Raji (cell line): Measurements from ENCODE around the gene MMD.

Experiments
- POLR2A ChIP-seq: IDR thresholded peaks from 2 replicates; pipeline ENCODE4 v1.6.1; 2011; ENCODE audit warnings: low read depth, low read length, control low read depth; ENCODE audit not compliant: insufficient read depth

MMD gene

DNA sequence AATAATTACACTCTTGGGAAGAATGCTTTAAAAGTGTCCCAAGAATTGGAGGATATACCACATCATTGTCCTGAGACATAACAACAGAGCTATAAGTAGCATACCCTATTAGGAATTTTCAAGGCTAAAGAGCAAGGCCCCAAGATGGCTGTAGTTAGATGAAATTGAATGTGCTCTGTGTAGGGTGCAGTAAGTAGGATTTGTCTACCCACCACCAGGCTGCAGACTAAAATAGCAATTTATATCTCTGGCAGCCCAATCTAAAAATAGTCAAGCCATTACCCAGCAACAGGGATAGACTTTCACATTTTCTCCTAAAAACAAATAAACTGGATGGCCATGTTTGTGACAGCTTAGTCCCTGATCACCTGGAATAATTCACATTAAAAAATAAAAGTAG is 5.6 kb downstream of the MMD start:
- TF ChIP-seq POLR2A: no peak

DNA sequence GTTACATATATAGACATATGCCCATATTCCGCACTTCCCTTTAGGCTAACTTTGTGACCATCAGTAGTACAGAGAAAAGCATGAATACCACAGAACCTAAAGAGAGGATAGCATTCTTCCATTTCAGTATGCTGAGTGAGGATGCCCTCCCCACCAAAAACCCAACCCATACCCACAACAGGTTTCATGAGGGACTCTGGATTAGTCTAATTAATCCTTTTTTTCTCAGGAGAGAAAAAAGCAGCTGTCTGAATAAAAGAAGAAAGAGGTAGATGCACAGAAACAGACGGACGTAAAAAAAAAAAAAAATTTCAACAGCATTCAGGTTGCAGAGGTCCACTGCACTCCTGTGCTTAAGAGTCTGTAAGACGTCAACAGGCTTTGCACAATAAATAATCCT is 6.7 kb downstream of the MMD start:
- no peak for TF ChIP-seq POLR2A

DNA sequence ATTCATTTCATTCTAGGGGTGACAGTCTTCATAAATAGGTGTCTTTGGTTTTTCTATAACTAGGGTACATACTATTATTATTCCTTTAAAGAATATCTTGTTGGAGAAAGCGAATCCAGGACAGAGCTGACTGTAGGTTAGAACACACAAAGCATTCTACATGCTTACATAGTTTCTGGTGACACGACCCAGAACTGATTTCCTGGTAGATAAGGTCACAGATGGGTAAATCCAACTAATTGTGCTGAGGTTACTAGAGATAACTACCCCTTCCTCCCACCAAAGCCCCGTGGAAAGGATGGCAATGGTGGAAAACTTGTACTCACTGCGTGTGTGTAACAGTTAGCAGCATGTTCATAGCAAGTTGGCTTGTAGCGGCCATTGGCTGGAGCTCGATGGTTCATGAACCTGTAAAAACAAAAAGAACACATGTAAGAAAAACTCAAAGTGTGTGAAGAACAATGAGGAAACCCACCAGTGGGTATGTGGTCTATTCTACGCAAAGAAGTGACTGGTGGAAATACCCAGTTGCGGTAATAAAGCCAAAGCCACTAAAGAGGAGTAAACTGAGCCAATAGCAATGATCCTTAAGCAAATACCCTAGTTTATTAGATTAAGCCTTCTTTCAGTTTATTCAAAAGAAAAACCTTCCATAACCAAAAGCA is 7.7 kb downstream of the MMD start:
- TF ChIP-seq POLR2A: no peak

DNA sequence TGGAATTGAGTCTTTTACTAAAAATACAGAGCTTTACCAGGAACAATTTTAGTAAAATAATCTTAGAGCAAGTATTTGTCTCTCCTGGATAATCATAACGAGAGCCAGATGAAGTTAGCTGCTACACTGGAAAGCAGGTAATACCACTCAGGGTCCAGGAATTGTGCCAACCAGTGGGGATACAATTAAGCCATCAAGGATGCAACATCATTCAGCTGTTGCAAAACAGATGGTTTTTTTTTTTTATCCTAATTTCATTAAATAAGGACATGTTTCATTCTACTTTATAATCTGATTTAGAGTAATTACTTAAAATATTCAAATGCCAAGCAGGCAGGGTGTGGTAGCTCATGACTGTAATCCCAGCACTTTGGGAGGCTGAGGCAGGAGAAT is 10.2 kb downstream of the MMD start:
- no peak for TF ChIP-seq POLR2A

DNA sequence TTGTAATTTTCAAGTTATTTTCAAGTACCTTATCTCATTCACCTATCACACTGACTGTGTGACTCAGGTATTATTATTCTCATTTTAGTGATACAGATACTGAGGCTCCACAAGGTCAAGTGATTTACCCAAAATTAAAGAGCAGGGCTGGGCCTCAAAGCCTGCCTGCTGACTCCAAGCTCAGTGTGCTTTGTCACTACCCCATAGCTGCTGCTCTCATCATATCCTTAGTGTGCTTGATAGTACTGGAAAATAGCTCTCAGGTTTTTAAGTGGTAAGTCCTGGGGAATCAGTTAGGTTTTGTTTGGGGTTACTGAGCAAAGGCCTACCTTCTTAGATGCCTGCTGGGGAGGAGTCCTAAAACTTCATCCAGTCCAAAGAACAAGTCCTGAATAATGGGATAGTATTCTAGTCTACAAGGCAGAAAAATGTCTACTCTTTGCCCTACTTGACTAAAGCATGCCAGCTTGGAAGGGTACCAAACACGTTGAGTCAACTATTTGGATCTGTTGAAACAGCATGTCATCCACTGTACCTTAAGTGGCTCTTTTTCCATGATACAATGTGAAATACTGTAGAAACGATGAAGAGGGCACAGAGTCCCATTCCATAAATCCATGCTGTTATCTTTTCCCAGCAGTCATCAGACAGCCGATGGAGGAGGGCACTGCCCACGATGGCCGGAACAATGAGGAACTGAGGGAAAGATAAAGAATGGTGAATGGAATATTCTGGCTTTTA is 10.7 kb downstream of the MMD start:
- no peak for TF ChIP-seq POLR2A

DNA sequence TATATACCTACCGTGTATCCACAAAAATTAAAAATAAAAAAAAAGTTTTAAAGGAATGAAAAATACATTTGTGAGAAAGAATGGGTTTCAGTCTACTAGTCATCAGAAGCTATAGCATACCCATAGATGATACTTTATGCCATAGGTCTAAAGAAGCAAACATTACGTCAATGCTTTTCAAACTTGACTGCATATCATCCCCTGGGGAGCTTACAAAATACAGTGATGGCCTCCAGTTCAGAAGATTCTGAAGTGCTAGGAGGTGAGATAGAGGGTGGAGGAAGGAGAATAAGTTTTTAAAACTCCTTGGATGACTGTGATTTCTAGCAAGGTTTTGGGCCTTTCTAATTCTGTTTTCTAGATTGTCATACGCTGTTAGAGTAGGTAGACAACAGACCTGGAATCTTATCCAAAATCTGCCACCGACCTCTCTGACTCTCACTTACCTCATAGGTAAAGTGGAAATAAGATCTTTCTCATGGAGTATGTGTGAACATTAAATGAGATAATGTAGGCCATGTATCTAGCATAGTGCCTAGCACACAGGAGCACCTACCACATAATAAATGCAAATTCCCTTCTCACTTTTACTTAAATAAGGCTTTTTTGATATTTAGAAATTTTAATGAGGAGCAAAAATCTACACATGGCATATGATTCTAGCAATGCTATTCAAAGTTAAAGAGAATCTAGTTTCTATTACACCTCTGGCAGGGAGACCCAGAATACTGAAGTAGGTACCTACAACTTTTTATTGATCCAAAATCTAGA is 12.4 kb downstream of the MMD start:
- TF ChIP-seq POLR2A: no peak

DNA sequence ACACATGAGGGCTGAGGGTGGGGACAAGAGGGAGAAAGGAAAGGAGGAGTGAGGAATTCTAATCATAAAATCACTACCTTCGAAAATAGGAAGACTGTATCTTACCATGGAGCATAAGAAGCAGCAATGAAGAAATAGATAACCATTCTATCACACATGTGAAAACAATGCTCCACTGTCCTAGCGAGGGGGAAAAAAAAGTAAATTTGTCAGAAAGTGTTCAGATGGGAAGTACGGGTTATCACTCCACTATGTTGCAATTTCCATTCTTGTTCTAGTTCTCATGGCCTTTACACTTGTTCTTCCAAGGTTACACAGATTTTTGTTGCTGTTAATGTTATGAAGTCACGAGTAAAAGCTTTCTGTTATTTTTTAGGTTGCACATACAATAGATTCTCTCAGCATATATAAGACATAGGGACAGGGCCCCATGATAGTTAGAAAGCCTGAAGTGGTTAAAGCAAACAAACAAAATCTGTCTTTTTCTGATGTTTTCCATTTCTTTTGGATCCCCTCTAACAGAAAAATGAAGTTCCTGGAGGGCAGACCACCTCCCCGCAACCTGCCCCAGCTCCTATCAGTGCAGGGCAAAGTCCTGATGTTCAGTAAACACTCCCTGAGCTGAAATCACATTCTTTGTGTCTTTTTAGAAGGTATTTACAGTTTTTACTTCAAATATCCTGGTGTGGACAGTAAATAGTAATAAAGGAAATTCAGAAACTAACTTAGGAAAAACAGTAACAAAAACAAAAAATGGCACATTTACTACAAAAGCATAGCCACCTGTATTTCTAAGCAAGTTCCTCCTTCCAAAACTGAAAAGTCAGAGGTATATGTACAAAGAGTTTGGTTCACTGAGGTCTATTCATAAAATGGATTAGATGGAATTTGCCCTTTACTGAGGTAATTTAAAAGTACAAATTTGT is 13.7 kb downstream of the MMD start:
- TF ChIP-seq POLR2A: no peak

DNA sequence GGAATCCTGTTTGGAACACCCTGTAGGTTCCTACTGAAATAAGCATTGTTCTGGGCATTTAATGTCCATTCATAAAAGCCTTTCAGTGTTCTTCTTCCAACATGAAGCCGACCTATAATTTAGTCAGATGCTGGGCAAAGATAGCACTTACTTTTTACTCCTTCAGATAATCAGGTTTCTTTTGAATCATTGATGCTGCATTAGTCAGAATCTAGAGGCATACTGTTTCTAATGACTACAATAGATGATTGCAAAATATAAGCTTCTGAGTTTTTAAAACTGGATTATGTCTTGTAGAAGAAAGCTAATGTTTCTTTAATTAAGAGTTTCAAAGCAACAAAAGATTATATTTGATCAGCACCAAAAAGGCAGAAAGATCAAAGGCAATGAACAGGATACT is 16.0 kb downstream of the MMD start:
- TF ChIP-seq POLR2A: no peak

DNA sequence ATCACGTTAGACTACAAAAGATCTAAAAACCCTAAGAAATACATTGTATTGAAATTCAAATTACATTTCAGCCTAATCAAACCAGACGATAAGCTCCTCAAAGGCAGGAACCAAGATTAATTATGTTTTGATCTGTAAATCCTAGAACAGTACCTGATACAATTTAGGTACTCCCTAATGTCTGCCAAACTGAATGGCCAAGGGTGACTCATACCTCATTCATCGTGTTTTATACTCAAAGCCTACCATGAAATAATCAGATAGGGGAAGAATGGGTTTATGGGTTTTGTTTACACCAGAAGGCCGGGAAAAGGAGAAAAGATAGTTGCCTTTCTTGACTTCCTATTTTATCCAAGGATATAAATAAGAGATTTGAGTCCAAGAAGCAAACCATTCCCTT is 19.3 kb downstream of the MMD start:
- TF ChIP-seq POLR2A: no peak

DNA sequence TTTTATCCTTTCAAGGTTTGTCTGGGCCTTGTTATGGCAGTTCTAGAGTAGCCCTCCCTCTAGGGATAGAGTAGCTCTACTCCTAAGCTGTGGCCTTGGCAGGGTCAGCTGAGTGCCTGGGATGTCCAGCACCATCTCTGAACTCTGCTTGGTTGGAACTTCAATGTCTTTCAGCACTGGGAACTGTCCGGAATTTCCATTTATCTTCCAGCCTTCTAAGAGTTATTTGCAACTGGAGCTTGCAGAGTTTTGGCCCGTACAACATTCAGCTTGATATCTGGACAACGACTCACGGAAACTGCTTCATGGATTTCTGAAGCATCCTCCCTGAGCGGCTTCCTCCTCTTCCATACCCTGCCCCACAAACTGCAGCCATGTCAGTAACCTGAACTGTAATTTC is 22.9 kb downstream of the MMD start:
- TF ChIP-seq POLR2A: no peak

DNA sequence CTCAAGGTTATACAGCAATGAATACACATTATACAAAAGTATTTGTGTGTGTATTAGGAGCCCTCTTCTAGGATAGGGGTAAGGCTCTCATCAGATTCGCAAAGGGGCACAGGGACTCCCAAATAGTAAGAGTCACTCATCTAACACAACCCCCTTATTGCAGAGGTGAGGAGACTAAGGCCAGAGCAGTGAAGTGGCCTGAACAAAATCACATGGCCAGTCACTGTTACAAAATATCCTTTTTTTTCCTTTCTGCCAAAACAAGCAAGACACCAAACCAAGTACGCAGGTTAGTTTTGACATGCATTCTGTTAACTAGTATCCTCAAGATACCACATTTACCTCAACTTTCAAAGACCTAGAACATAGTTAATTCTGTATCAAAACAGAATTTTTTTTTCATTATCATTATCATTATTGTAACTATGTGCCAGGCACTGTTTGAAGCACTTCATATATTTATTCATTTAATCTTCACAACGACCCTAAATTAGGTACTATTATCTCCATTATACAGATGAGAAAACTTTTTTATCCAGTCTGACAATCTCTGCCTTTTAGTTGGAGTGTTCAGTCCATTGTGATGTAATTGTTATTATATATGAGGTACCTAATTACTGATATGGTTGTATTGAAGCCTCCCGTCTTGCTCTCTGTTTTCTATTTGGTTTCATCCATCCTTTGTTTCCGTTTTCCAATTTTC is 25.7 kb downstream of the MMD start:
- no peak for TF ChIP-seq POLR2A

DNA sequence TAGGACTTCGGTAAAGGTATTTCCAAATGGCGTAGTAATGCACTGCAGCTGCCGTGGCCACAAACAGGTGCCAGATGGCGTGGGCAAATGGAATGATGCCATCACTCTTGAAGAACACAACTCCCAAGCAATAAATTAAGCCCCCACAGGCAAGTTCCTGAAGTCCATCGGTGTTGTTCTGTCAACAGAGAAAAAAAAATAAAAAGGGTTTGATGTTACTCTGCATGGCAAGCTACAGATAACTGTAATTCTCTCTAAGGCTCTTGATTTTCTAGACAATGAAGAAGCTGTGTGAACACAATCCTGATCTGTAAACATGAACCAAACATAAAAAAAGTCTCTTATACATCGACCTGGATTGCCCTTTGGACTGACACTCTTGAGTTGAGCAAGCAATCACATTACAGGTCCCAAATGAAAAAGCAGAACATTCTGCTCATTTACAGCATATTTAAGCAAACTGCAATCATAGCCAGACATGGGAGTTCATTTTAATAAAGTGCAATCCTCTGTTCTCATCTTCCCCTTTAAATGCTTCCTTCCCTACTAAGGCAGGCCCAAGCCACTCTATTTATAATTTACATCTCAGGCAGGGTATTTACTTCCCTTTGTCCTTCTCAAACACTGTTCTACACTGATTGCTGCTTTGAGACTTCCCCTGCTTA is 27.1 kb downstream of the MMD start:
- no peak for TF ChIP-seq POLR2A

DNA sequence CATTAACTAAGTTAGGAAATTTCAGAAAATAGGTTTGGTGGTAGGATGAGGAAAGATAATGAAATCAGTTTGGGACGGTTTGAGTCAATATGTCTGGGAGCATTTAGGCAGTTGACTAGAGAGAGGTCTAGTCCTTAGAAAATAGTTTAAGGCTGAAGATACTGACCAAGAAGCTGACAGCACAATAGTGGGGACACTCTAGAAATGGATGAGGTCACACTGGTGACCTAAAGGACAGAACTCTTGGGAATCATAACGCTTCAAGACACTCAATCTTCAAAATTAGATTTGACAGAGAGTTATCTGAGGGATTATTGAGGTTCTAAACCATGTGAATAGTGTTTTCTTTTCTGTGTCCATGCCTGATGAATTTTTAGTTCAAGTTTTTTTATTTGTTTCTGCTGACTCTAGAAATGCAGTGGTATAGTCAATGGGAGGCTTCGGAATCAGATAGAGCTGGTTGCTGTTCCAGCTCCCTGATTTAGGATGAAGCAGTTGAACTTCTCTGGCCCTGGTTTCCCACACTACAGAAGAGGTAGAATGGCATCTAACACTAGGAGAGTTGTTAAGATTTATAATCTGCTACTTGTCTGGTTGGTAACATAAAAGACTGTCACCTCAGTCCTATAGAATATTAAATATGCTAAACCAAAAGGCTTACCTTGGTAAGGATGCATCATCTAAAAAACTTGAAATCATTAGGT is 29.7 kb downstream of the MMD start:
- TF ChIP-seq POLR2A: no peak
